HT-29 (cell line): Measurements from ENCODE around the gene AK8. TPM values are rescaled to one million over a fixed set of nuclear protein-coding genes. Genes with fewer than 3 reads are reported as not detected.

Source experiments
- DNase-seq: peaks from one replicate; pipeline ENCODE4 v3.0.0-alpha.2; 2015; ENCODE audit warnings: low spot score
- total RNA-seq: library from RNA; depleted of rRNA; stranded (reverse); fragments of >200 nt; shearing (Covaris generic); gene quantifications from 2 replicates; pipeline ENCODE4 v1.2.3, GENCODE V29; 2014

The AK8 gene
- total RNA-seq, 1 experiment from 2014 or later, result not detected

GRCh38 chr9:132888151-132888550 is 10.1 kb upstream of the AK8 start:
- no peak for DNase-seq

- no peak for DNase-seq
Observed at GRCh38 chr9:132887181-132888120, 9.4 kb upstream of the AK8 start.

GRCh38 chr9:132886334-132886725 is 8.2 kb upstream of the AK8 start:
- no peak for DNase-seq

GRCh38 chr9:132885720-132886333 is 7.7 kb upstream of the AK8 start:
- DNase-seq, result peak; percentile 13

- no peak for DNase-seq
Observed at GRCh38 chr9:132883349-132884294, 5.5 kb upstream of the AK8 start.

GRCh38 chr9:132882616-132883015 is 4.5 kb upstream of the AK8 start:
- DNase-seq, result no peak

GRCh38 chr9:132881826-132882225 is 3.7 kb upstream of the AK8 start:
- DNase-seq, result no peak

- no peak for DNase-seq
Observed at GRCh38 chr9:132880324-132880661, 2.2 kb upstream of the AK8 start.

GRCh38 chr9:132879457-132880323 is 1.6 kb upstream of the AK8 start:
- no peak for DNase-seq

- DNase-seq, result peak; percentile 56
Observed at GRCh38 chr9:132878695-132879456, 792 bp upstream of the AK8 start, which contains the start of gene SPACA9. Gene SPACA9, plus strand, starts transcription at chr9:132878898. Its CDS starts 5,050 bp downstream, at chr9:132883948.

- DNase-seq, result no peak
Observed at GRCh38 chr9:132877458-132877823, 643 bp downstream of the AK8 start.

GRCh38 chr9:132876849-132877248 is 1.2 kb downstream of the AK8 start:
- no peak for DNase-seq

- no peak for DNase-seq
Observed at GRCh38 chr9:132875159-132875558, 2.9 kb downstream of the AK8 start.

- DNase-seq, result no peak
Observed at GRCh38 chr9:132873403-132873802, 4.7 kb downstream of the AK8 start.

- no peak for DNase-seq
Observed at GRCh38 chr9:132869266-132869665, 8.8 kb downstream of the AK8 start.

- DNase-seq, result no peak
Observed at GRCh38 chr9:132866898-132867297, 11.2 kb downstream of the AK8 start.

GRCh38 chr9:132864691-132865090 is 13.4 kb downstream of the AK8 start:
- DNase-seq, result no peak

- DNase-seq, result no peak
Observed at GRCh38 chr9:132864277-132864676, 13.8 kb downstream of the AK8 start.

GRCh38 chr9:132863096-132863495 is 15.0 kb downstream of the AK8 start:
- no peak for DNase-seq

- no peak for DNase-seq
Observed at GRCh38 chr9:132862533-132862932, 15.6 kb downstream of the AK8 start.
